ENCODE measurements around the gene UBQLN4. TPM values are rescaled to one million over a fixed set of nuclear protein-coding genes. Genes with fewer than 3 reads are reported as not detected.

UBQLN4 gene
- total and polyA plus RNA-seq, 12 donors, result 15.7 to 32.2 (median 25.4) TPM

- ATAC-seq, result no peak
Observed at GRCh38 chr1:156064615-156065014, 11.0 kb upstream of the UBQLN4 start.

GRCh38 chr1:156063997-156064285 is 10.3 kb upstream of the UBQLN4 start:
- H3K27ac ChIP-seq, result no peak overlapping the region
- no peak for ATAC-seq
- intact Hi-C loops (cut with DNase I), result loop anchor here in 1 of 10 donors (10.0 kb wide), 1 partner anchor 59 kb away; no protein-coding TSS in a partner anchor
- DNase-seq, result no peak
- no peaks in the 10 kb centered on the region for H3K27me3 ChIP-seq
- no peak overlapping the region for H3K4me3 ChIP-seq
- no peaks in the 10 kb centered on the region for H3K9me3 ChIP-seq
- H3K36me3 ChIP-seq, result peaks cover 0 to under 1% (median 0%) of the 10 kb centered on the region in 9 donors
- no peak for TF ChIP-seq CTCF (IDR thresholded peaks at IDR 0.05)
- 60 to 71% methylated on average over 2 of the region's 2 CpGs for WGBS, 2 donors
- H3K4me1 ChIP-seq, result no peaks in the 10 kb centered on the region

More at GRCh38 chr1:156064615-156065014, 11.0 kb upstream of the UBQLN4 start:
- H3K9me3 ChIP-seq, result no peaks in the 10 kb centered on the region
- no peak overlapping the region for H3K27ac ChIP-seq
- no peak for DNase-seq
- H3K36me3 ChIP-seq, result no peaks in the 10 kb centered on the region
- WGBS, 2 donors, result 94 to 100% methylated on average over 2 of the region's 2 CpGs
- H3K4me1 ChIP-seq, result peaks cover 0 to 2% (median 0%) of the 10 kb centered on the region in 9 donors
- TF ChIP-seq CTCF (IDR thresholded peaks at IDR 0.05), result no peak
- H3K27me3 ChIP-seq, result no peaks in the 10 kb centered on the region
- no peak overlapping the region for H3K4me3 ChIP-seq
- intact Hi-C loops (cut with DNase I), result loop anchor here in 2 of 10 donors (5.0 to 10.0 kb wide), 2 partner anchors 42 to 60 kb away; partner anchors contain the start of gene SSR2 (in 1 of the 2)

- Histone ChIP-seq H3K4me3 (no peak overlapping the region), H3K27ac (no peak overlapping the region), H3K36me3 (peaks cover 0 to 16% (median 0%) of the 10 kb centered on the region in 9 donors), H3K27me3 (no peaks in the 10 kb centered on the region), H3K4me1 (no peaks in the 10 kb centered on the region), H3K9me3 (no peaks in the 10 kb centered on the region)
- DNase-seq (no peak), ATAC-seq (no peak)
- intact Hi-C loops (cut with DNase I), result loop anchor here in 1 of 10 donors (10.0 kb wide), 1 partner anchor 57 kb away; no protein-coding TSS in a partner anchor
- 92 to 95% methylated on average over 3 of the region's 3 CpGs for WGBS, 2 donors
- TF ChIP-seq CTCF (IDR thresholded peaks at IDR 0.05), result no peak
Observed at GRCh38 chr1:156062189-156062588, 8.6 kb upstream of the UBQLN4 start.

GRCh38 chr1:156060937-156061636 is 7.5 kb upstream of the UBQLN4 start, which contains the start of gene RAB25:
RAB25 (plus strand) TSS chr1:156061160; CDS start chr1:156061401, 241 bp downstream.
- peaks cover 0 to 26% (median 0%) of the 10 kb centered on the region in 9 donors for H3K36me3 ChIP-seq
- DNase-seq (no peak), ATAC-seq (no peak)
- TF ChIP-seq CTCF (IDR thresholded peaks at IDR 0.05), result no peak
- intact Hi-C loops (cut with DNase I), result loop anchor here in 1 of 10 donors (10.0 kb wide), 1 partner anchor 56 kb away; no protein-coding TSS in a partner anchor
- H3K27ac ChIP-seq, result no peak within 1 kb of the TSS
- no peaks in the 10 kb centered on the region for H3K27me3 ChIP-seq
- 55 to 59% methylated on average over 11 of the region's 11 CpGs for WGBS, 2 donors
- H3K4me1 ChIP-seq, result peaks cover 0 to 7% (median 2%) of the 10 kb centered on the region in 9 donors
- H3K9me3 ChIP-seq, result no peaks in the 10 kb centered on the region
- H3K4me3 ChIP-seq, result no peak within 1 kb of the TSS
